Activated naive CD8-positive, alpha-beta T cell treated with anti-CD3 and anti-CD28 coated beads for 36 hours (primary cell): ENCODE data around the gene SNX24. TPM values are rescaled to one million over a fixed set of nuclear protein-coding genes. Genes with fewer than 3 reads are reported as not detected.
A peak's percentile ranks its signal among the peaks of the same experiment; 100 is the strongest.

Experiments
- DNase-seq: peaks from one replicate; pipeline ENCODE4 v3.0.0; 2021
- H3K27ac Mint-ChIP-seq: one replicate; pipeline ENCODE4 v1.8.0; 2022; ENCODE audit warnings: mild to moderate bottlenecking, moderate library complexity, mixed read lengths
- H3K27me3 Mint-ChIP-seq: one replicate; pipeline ENCODE4 v1.8.0; 2022; ENCODE audit warnings: mild to moderate bottlenecking, mixed read lengths
- H3K36me3 Mint-ChIP-seq: one replicate; pipeline ENCODE4 v1.8.0; 2021; ENCODE audit warnings: mild to moderate bottlenecking, mixed read lengths
- H3K4me1 Mint-ChIP-seq: one replicate; pipeline ENCODE4 v1.8.0; 2021; ENCODE audit warnings: mixed read lengths
- H3K4me3 Mint-ChIP-seq: one replicate; pipeline ENCODE4 v1.8.0; 2022; ENCODE audit warnings: mild to moderate bottlenecking, moderate library complexity, mixed read lengths
- H3K9me3 Mint-ChIP-seq: one replicate; pipeline ENCODE4 v1.8.0; 2022; ENCODE audit warnings: mixed read lengths
- total RNA-seq, 2 experiments: library from RNA; stranded (reverse); gene quantifications; one replicate each; pipeline ENCODE4 v1.2.3, GENCODE V29; 2021

SNX24 gene
- total RNA-seq, 2 experiments from 2014 or later, result 1.0 to 1.4 TPM

- Mint-ChIP-seq H3K4me3 (no peak overlapping the region), H3K4me1 (peaks cover 12% of the 10 kb centered on the region), H3K9me3 (no peaks in the 10 kb centered on the region), H3K27ac (no peak overlapping the region), H3K36me3 (no peaks in the 10 kb centered on the region), H3K27me3 (peaks cover 66% of the 10 kb centered on the region)
- no peak for DNase-seq
Observed at GRCh38 chr5:123033157-123033671, 187.8 kb downstream of the SNX24 start.

- Mint-ChIP-seq H3K36me3 (no peaks in the 10 kb centered on the region), H3K4me3 (peak overlapping the region; percentile 16), H3K4me1 (peaks cover 12% of the 10 kb centered on the region), H3K9me3 (no peaks in the 10 kb centered on the region), H3K27ac (no peak overlapping the region), H3K27me3 (peaks cover 82% of the 10 kb centered on the region)
- DNase-seq, result peak; percentile 40
Observed at GRCh38 chr5:123035360-123035917, 190.0 kb downstream of the SNX24 start.

- Mint-ChIP-seq H3K27me3 (peaks cover 81% of the 10 kb centered on the region), H3K4me1 (peaks cover 12% of the 10 kb centered on the region), H3K4me3 (peak overlapping the region; percentile 35), H3K27ac (no peak overlapping the region), H3K36me3 (no peaks in the 10 kb centered on the region), H3K9me3 (no peaks in the 10 kb centered on the region)
- peak; percentile 2 for DNase-seq
Observed at GRCh38 chr5:123035918-123036390, 190.5 kb downstream of the SNX24 start.

GRCh38 chr5:123036391-123037103 is 191.1 kb downstream of the SNX24 start, which contains the start of gene PPIC:
Gene PPIC, minus strand, starts transcription at chr5:123036725. Its CDS starts 100 bp downstream, at chr5:123036625.
- peaks cover 12% of the 10 kb centered on the region for H3K4me1 Mint-ChIP-seq
- DNase-seq, result peak; percentile 18
- H3K4me3 Mint-ChIP-seq, result peak within 1 kb of the TSS; percentile 46
- no peaks in the 10 kb centered on the region for H3K36me3 Mint-ChIP-seq
- H3K9me3 Mint-ChIP-seq, result no peaks in the 10 kb centered on the region
- no peak within 1 kb of the TSS for H3K27ac Mint-ChIP-seq
- peaks cover 77% of the 10 kb centered on the region for H3K27me3 Mint-ChIP-seq

GRCh38 chr5:123037104-123037418 is 191.6 kb downstream of the SNX24 start:
- peak overlapping the region; percentile 26 for H3K4me3 Mint-ChIP-seq

GRCh38 chr5:123039673-123040072 is 194.3 kb downstream of the SNX24 start:
- Mint-ChIP-seq H3K36me3 (no peaks in the 10 kb centered on the region), H3K27me3 (peaks cover 64% of the 10 kb centered on the region), H3K4me1 (peaks cover 12% of the 10 kb centered on the region), H3K27ac (no peak overlapping the region), H3K9me3 (no peaks in the 10 kb centered on the region), H3K4me3 (no peak overlapping the region)
- no peak for DNase-seq

More at GRCh38 chr5:123037104-123037418, 191.6 kb downstream of the SNX24 start:
- H3K36me3 Mint-ChIP-seq, result no peaks in the 10 kb centered on the region
- peaks cover 12% of the 10 kb centered on the region for H3K4me1 Mint-ChIP-seq
- no peak overlapping the region for H3K27ac Mint-ChIP-seq
- no peaks in the 10 kb centered on the region for H3K9me3 Mint-ChIP-seq
- DNase-seq, result no peak
- peaks cover 73% of the 10 kb centered on the region for H3K27me3 Mint-ChIP-seq

GRCh38 chr5:123044926-123045617 is 199.7 kb downstream of the SNX24 start:
- Mint-ChIP-seq H3K9me3 (no peaks in the 10 kb centered on the region), H3K27me3 (peaks cover 41% of the 10 kb centered on the region), H3K36me3 (no peaks in the 10 kb centered on the region), H3K4me1 (no peaks in the 10 kb centered on the region), H3K27ac (no peak overlapping the region), H3K4me3 (no peak overlapping the region)
- no peak for DNase-seq

- H3K4me3 Mint-ChIP-seq, result no peak overlapping the region
- H3K27me3 Mint-ChIP-seq, result peaks cover 49% of the 10 kb centered on the region
- H3K9me3 Mint-ChIP-seq, result no peaks in the 10 kb centered on the region
- no peak overlapping the region for H3K27ac Mint-ChIP-seq
- no peaks in the 10 kb centered on the region for H3K4me1 Mint-ChIP-seq
- no peak for DNase-seq
- no peaks in the 10 kb centered on the region for H3K36me3 Mint-ChIP-seq
Observed at GRCh38 chr5:123046222-123046621, 200.8 kb downstream of the SNX24 start.

GRCh38 chr5:123047706-123048105 is 202.3 kb downstream of the SNX24 start:
- no peak overlapping the region for H3K27ac Mint-ChIP-seq
- DNase-seq, result no peak
- H3K9me3 Mint-ChIP-seq, result peaks cover 3% of the 10 kb centered on the region
- H3K4me1 Mint-ChIP-seq, result no peaks in the 10 kb centered on the region
- H3K36me3 Mint-ChIP-seq, result no peaks in the 10 kb centered on the region
- H3K27me3 Mint-ChIP-seq, result peaks cover 53% of the 10 kb centered on the region
- H3K4me3 Mint-ChIP-seq, result no peak overlapping the region

- H3K36me3 Mint-ChIP-seq, result no peaks in the 10 kb centered on the region
- H3K4me1 Mint-ChIP-seq, result no peaks in the 10 kb centered on the region
- H3K27me3 Mint-ChIP-seq, result peaks cover 56% of the 10 kb centered on the region
- H3K9me3 Mint-ChIP-seq, result peaks cover 3% of the 10 kb centered on the region
- H3K4me3 Mint-ChIP-seq, result no peak overlapping the region
- DNase-seq, result no peak
- no peak overlapping the region for H3K27ac Mint-ChIP-seq
Observed at GRCh38 chr5:123051206-123051605, 205.8 kb downstream of the SNX24 start.

Other genes with a start within 250 kb of the SNX24 start
- 10 to 100 TPM; 40.6 to 41.9 TPM for gene SNX2, start 70.5 kb upstream of the SNX24 start, total RNA-seq
- not detected for gene PPIC, start 191.1 kb downstream of the SNX24 start, total RNA-seq
- not detected for gene PRDM6, start 243.6 kb downstream of the SNX24 start, total RNA-seq